HG03457 (cell line): ENCODE data around the gene GSTO1.
"Not testable (repeated sequence)": the region's sequence is repeated elsewhere in the genome, so short reads cannot be mapped to it uniquely, and the experiment has no call there.

Experiments
- ATAC-seq: cut with Tn5 transposase; IDR thresholded peaks from one replicate; pipeline ENCODE4 v1.9.1; 2021; ENCODE audit warnings: moderate number of reproducible peaks; ENCODE audit not compliant: unreplicated experiment

The GSTO1 gene

GRCh38 chr10:104248931-104249330 lies 5.8 kb upstream of the GSTO1 start:
- ATAC-seq, result not testable (repeated sequence)

DNA sequence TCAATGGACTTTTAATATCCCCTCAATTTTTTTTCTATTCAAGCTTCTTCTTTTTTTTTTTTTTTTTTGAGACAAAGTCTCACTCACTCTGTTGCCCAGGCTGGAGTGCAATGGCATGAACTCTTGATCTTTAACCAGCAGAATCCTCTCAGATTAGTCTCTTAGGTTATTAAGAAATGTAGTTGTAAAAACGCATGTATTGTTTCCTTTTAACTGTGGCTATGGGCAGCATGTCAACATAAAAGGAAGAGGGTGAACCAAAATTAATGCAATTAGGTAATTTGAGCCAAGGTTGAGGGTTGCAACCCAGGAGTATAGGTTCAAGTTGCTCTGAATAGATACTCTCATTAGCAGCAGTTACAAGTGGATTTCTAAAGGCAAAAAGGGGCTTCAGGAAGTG lies 4.3 kb upstream of the GSTO1 start:
- no peak for ATAC-seq

GRCh38 chr10:104251443-104251842 lies 3.2 kb upstream of the GSTO1 start:
- no peak for ATAC-seq

DNA sequence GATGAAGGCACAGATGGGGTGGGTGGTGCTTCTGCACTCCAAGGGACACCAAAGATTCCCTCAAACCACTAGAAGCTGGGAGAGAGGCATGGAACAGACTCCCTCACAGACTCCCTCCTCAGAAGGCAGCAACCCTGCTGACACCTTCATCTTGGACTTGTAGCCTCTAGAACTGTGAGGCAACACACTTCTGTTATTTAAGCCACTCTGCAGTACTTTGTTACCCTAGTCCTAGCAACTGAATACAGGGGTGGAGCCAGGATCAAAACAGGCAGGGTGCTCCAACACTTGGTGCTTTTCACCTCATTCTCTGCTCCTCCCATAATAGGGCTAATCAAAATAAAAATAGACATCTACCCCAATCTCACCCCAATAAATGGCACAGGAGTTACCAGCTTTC lies 2.3 kb upstream of the GSTO1 start:
- ATAC-seq, result no peak

DNA sequence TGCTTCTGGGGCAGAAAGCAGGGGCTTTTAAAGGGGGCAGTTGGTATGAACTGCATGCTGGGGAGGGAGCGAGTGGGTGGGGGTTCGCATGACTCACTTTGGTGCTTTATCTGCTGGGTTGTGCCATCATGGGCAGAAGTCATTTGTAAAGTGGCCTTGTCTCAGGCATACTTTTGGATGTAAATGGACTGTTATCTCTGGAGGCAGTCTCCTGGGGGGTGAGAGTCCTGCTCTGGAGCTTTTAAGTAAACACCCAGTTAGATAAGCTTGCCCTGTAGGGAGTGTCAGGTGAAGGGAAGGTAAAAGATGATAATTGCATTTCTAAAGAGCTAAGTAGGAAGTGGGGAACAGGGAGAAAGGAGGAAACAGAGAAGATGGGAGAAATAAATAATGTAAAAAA lies 1.6 kb upstream of the GSTO1 start:
- no peak for ATAC-seq

GRCh38 chr10:104253606-104254410 lies 884 bp upstream of the GSTO1 start:
- ATAC-seq, result no peak

DNA sequence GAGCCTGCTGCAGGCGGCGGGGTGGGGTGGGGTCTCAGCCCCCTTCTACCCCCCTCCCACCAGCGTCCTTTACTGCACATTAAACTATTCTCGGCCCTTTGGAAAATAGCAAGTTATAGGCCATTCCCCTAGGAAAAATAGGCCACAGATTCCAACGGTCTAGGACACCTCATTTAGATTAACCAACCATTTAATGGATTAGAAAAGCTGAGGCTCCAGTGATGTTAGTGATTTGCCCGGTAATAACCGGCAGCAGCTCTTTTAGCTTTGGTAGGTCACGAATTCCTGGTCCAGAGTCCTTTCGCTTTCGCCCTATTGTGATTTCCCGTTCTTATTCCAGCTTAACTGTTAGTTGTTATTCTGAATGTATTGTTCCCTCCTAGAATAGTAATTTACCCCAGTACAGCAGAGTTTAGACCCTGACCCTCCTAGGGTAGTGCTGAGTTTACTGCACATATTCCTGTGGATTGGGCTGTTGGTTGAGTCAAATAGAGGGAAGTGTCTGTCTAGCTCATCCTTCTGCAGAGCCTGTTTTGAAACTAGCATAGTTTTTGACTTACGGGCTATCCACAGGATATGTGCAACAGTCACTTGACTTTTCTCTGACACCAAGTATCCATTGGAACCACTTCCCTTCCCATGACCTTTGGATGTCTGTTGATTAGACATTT lies 754 bp downstream of the GSTO1 start:
- no peak for ATAC-seq

DNA sequence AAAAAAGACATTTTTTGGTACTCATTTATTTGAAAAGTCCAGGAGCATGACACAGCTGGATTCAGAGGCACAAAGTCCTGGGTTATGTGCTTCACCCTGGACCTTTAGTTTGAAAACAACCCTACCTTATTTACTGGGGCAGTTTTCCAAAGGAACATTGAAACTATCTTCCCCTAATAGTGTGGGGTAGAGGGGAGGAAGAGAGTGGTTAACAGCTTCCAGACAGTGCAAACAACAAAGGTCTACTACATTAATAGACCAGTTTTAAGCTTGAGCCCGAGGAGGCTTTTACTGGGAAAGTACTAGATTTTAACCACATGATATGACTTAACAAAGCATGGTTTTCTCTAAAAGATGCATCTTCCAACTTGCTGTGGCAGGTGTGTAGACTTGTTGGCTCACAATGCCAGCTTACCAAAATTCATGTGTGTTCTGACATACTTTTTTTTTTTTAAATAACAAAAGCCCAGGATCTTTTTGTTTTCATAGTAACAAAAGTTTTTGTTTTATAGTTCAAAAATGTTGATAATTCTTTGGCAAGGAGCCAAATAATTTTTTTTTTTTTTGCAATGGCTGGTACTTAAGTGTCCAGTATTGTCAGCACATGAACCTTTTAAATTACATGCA lies 1.8 kb downstream of the GSTO1 start:
- ATAC-seq, result no peak

DNA sequence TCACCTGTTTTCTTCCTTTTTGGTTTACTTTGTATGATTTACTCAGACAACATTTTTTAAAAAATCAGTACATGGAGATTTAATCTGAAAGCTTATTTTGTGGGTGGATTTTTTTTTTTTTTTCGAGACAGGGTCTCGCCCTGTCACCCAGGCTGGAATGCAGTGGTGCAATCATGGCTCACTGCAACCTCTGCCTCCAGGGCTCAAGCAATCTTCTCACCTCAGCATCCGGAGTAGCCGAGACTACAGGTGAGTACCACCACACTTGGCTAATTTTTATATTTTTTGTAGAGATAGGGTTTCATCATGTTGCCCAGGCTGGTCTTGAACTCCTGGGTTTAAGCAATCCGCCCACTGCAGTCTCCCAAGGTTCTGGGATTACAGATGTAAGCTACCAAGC lies 2.5 kb downstream of the GSTO1 start:
- ATAC-seq, result no peak

DNA sequence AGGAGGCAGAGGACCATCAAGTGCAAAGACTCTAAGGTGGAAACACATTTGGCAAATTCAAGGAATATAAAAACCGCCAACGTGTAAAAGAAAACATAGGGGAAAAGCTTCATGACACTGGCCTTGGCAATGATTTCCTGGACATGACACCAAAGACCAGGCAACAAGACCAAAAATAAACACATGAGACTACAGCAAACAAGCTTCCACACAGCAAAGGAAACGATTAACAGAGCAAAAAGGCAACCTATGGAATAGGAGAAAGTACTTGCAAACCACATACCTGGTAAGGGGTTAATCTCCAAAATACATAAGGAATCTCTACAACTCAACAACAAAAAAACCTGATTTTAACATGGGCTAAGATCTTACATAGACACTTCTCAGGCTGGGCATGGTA lies 3.5 kb downstream of the GSTO1 start:
- ATAC-seq, result no peak

- ATAC-seq, result no peak
Measured at GRCh38 chr10:104259456-104259855, 4.8 kb downstream of the GSTO1 start.

DNA sequence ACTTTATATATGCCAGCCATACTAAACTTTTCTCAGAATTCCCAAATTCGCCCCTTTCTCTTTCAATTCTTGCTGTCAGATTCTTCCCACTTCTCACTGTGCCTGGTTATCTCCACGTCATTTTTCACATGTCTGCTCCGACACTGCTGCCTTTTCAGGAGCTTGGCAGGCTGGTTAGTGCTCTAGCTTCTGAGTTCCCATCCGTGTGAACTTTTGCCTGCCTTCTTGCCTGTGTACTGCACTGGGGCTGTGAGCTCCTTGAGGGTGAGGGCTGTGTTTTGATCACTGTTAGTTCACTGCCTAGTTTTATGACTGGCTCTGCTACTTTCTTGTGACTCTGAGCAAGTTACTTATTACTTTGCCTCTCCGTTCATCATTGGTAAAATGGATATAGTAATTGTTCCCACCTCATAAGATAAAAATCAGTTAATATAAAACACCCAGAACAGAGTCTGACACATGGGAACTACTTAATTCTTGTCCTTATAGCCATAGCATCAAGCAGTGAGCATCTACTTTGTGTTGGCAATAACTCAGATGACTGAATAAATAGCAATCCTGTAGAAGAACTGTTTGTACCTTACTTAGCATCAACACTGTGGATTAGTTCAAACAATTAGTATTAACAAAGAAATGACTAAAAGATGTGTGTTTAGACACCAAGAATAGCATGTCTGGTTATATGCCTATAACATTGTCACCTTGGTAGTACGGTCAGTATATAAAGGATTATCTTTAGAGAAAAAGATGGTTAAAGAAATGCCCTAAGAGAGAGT lies 5.5 kb downstream of the GSTO1 start:
- ATAC-seq, result no peak

- no peak for ATAC-seq
Measured at GRCh38 chr10:104260775-104261115, 6.1 kb downstream of the GSTO1 start.

- no peak for ATAC-seq
Measured at GRCh38 chr10:104262055-104262454, 7.4 kb downstream of the GSTO1 start.

DNA sequence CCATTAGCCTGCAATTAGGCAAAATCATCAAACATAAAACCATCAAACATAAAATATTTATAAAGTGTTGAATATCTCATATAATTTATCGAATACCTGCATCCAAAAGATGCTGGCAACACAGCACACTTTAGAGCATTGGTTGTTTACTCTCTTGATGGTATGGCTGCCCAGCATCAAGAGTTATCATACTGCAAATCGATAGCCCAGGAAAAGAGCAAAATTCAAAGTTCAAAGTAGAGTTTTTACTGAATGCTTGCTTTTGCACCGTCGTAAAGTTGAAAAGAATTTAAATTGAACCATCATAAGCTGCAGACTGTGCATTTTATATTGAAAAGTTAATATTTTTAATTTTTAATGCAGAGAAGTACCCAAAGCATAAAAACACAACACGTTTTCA lies 10.1 kb downstream of the GSTO1 start:
- no peak for ATAC-seq

GRCh38 chr10:104267721-104268404 lies 13.2 kb downstream of the GSTO1 start:
- ATAC-seq, result no peak

GRCh38 chr10:104268405-104268712 lies 13.7 kb downstream of the GSTO1 start:
- ATAC-seq, result no peak

- ATAC-seq, result peak; percentile 98
Measured at GRCh38 chr10:104268713-104269645, 14.3 kb downstream of the GSTO1 start, which contains the start of gene GSTO2. TSS of gene GSTO2 (plus strand) at chr10:104269184. CDS start at chr10:104274916, 5,732 bp downstream.

DNA sequence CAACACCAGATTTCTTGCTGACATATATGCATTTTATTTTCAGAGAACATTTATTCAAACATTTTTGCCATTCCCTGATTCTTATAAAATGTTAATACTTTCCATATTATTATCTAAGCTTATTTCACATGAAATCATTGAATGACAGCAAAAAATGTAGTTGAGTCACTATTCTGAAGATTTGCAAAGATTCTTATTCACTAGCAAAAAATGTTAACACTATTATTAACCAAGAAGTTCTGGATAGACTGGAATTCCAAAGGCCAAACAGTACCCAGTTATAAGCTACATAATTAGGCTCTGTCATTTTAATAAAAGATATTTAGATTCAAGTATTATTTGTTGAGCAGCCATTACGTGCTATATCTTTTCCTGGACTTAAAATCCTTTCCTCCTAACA lies 18.6 kb downstream of the GSTO1 start:
- no peak for ATAC-seq
